ENCODE results near the gene SUGP1.
A peak's percentile ranks its signal among the peaks of the same experiment; 100 is the strongest.

Gene SUGP1

GRCh38 chr19:19343016-19343362, 22.7 kb upstream of the SUGP1 start:
- in situ Hi-C loops (cut with MboI; ENCODE audit: low sequenced_read_pairs, unreplicated experiment) = no loop called here
- DNase-seq (ENCODE audit: low spot score) = no peak
- TF ChIP-seq, protein P1, sequence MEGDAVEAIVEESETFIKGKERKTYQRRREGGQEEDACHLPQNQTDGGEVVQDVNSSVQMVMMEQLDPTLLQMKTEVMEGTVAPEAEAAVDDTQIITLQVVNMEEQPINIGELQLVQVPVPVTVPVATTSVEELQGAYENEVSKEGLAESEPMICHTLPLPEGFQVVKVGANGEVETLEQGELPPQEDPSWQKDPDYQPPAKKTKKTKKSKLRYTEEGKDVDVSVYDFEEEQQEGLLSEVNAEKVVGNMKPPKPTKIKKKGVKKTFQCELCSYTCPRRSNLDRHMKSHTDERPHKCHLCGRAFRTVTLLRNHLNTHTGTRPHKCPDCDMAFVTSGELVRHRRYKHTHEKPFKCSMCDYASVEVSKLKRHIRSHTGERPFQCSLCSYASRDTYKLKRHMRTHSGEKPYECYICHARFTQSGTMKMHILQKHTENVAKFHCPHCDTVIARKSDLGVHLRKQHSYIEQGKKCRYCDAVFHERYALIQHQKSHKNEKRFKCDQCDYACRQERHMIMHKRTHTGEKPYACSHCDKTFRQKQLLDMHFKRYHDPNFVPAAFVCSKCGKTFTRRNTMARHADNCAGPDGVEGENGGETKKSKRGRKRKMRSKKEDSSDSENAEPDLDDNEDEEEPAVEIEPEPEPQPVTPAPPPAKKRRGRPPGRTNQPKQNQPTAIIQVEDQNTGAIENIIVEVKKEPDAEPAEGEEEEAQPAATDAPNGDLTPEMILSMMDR (IDR thresholded peaks at IDR 0.05; ENCODE audit: borderline replicate concordance, control extremely low read depth, extremely low read depth, insufficient read depth, missing control alignments) = no peak

DNA sequence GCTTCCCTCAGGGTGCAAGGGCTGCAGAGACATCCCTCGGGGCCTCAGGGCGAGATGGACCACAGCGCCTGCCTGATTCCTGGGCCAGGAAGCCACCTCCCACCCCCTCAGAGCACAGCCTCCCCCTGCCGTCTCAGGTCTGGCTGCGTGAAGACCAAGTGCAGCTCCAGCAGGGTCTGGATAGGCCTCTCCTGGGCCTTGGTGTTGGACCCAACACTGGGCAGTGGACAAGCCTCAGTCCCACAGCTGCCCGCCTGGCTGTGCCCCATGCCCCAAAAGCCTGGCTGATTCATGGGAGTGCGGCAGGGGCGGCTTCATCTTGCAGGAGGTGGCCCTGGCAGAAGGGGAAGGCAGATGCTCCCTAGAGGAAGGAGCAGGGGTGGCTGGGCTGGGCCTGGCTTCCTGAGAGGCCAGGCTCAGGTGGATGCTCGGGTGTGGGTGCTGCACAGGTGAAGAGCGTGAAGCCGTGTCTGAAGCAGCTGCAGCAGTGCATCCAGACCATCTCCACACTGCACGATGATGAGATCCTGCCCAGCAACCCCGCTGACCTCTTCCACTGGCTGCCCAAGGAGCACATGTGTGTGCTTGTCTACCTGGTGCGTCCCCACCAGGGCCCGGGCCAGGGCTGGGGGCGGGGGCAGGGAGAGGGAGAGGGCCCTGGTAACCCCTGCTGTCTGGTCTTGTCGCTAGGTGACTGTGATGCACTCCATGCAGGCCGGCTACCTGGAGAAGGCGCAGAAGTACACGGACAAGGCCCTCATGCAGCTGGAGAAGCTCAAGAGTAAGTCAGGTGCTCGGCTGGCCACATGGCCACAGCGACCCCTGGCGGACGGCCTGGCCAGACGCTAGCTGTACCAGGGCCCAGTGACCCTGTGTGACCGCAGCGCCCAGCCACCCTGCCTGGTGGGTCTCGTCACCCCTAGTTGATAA, 22.0 kb upstream of the SUGP1 start:
- peak; percentile 72 for DNase-seq (ENCODE audit: low spot score)
- TF ChIP-seq, protein P1 (IDR thresholded peaks at IDR 0.05; ENCODE audit: borderline replicate concordance, control extremely low read depth, extremely low read depth, insufficient read depth, missing control alignments) = no peak
- in situ Hi-C loops (cut with MboI; ENCODE audit: low sequenced_read_pairs, unreplicated experiment) = no loop called here

GRCh38 chr19:19341026-19341425, 20.7 kb upstream of the SUGP1 start:
- TF ChIP-seq, protein P1 (IDR thresholded peaks at IDR 0.05; ENCODE audit: borderline replicate concordance, control extremely low read depth, extremely low read depth, insufficient read depth, missing control alignments) = no peak
- DNase-seq (ENCODE audit: low spot score) = no peak
- in situ Hi-C loops (cut with MboI; ENCODE audit: low sequenced_read_pairs, unreplicated experiment) = no loop called here

DNA sequence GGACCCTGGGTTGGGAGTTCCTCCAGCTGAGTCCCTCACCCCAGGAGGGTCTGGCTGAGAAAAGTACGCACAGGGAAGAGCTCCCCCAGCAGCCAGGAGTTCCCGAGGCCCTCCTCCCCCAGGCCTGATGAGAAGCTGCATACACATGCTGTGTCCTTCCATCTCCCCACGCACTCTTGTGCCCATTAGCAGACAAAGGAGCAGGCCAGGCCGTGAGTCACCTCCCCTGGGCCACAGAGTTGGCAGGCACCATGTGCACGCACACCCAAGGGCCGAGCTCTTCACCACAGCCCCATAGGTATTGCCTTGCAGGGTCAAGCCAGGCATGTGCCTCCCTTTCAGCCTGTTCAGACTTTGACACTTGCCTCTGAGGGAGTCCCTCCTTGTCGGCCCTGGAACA, 17.8 kb upstream of the SUGP1 start:
- TF ChIP-seq, protein P1 (IDR thresholded peaks at IDR 0.05; ENCODE audit: borderline replicate concordance, control extremely low read depth, extremely low read depth, insufficient read depth, missing control alignments) = no peak
- DNase-seq (ENCODE audit: low spot score) = no peak
- in situ Hi-C loops (cut with MboI; ENCODE audit: low sequenced_read_pairs, unreplicated experiment) = no loop called here

- in situ Hi-C loops (cut with MboI; ENCODE audit: low sequenced_read_pairs, unreplicated experiment) = no loop called here
- no peak for DNase-seq (ENCODE audit: low spot score)
- TF ChIP-seq, protein P1 (IDR thresholded peaks at IDR 0.05; ENCODE audit: borderline replicate concordance, control extremely low read depth, extremely low read depth, insufficient read depth, missing control alignments) = no peak
Measured at GRCh38 chr19:19337120-19337519, 16.8 kb upstream of the SUGP1 start.

GRCh38 chr19:19336597-19336996, 16.3 kb upstream of the SUGP1 start:
- TF ChIP-seq, protein P1 (IDR thresholded peaks at IDR 0.05; ENCODE audit: borderline replicate concordance, control extremely low read depth, extremely low read depth, insufficient read depth, missing control alignments) = no peak
- in situ Hi-C loops (cut with MboI; ENCODE audit: low sequenced_read_pairs, unreplicated experiment) = no loop called here
- no peak for DNase-seq (ENCODE audit: low spot score)
